NCI-H510A (cell line): ENCODE data around the gene RNF183.
A peak's percentile ranks its signal among the peaks of the same experiment; 100 is the strongest.

Source experiments
- DNase-seq: peaks from one replicate; lab custom pipeline; 2025; lab: John Stamatoyannopoulos, UW

Gene RNF183, protein sequence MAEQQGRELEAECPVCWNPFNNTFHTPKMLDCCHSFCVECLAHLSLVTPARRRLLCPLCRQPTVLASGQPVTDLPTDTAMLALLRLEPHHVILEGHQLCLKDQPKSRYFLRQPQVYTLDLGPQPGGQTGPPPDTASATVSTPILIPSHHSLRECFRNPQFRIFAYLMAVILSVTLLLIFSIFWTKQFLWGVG

GRCh38 chr9:113302792-113303418 is at the start of gene RNF183:
Gene RNF183, minus strand, starts transcription at chr9:113303376. Its CDS starts 5,192 bp downstream, at chr9:113298184.
- DNase-seq: no peak

DNA sequence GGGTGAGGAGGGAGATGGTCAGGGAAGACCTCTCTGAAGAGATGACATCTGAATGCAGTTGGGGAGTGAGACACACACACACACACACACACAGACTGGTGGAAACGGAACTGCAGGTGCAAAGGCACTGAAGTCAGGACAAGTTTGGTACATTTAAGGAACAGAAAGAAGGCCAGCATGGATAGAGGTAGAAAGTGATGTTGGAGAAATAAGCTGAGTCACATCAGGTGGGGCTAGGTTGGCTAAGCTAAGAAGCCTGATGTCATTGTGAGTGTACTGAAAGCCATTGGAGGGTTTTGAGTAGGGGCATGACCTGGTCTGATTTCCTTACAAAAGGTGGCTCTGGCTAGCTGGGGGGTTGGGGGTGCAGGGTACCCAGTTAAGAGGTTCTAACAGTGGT is 49.2 kb upstream of the RNF183 start:
- DNase-seq: no peak

- no peak for DNase-seq
Measured at GRCh38 chr9:113352006-113352405, 48.8 kb upstream of the RNF183 start.

- no peak for DNase-seq
Measured at GRCh38 chr9:113350937-113351336, 47.8 kb upstream of the RNF183 start.

DNA sequence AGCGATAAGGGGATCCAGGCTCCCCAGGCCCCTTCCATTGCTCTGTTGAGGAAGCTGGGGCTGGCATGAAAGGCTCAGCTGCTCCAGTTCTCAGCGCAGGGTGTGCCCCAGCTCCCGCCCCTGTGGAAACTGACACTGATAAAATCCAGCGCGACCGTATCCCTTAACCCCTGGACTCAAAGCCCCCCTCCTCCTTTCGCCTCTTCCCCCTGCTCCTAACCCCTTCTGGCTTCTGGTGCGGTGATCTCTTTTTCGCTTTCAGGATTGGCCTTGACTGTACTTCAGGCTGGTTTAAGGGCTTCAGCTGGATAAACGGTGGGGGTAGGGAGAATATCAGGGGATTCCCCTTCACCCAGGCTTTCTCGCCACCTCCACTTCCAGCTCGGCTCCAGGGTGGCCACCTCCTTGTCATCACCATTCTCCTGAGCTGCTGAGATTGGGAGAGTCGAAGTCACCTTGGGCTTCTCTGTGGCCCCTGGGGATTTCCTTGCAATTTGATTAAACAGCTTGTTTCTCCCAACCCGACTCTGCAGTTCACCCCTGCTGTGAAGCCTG is 47.0 kb upstream of the RNF183 start:
- DNase-seq: no peak

GRCh38 chr9:113349445-113350094 is 46.4 kb upstream of the RNF183 start, which contains the start of gene BSPRY:
Gene BSPRY, plus strand, starts transcription at chr9:113349541. Its CDS starts 39 bp downstream, at chr9:113349580.
- peak; percentile 41 for DNase-seq

DNA sequence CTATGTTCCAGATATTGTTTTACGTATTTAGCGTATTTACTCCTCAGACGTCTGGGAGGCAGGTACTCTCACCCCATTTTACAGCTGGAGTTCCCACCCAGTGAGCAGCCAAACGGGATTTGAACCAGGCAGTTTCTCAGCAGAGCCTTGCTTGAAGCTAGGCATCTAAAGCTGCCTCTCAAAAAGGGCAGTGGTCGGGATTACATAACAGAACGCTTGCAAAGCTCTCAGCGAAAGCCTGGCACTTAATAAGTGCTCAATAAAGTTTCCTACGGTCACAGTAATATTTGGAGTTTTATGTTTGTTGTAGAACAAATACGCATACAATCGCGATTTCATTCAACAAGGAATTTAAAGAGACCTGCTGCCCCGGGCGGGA is 45.9 kb upstream of the RNF183 start:
- no peak for DNase-seq

GRCh38 chr9:113348437-113348836 is 45.3 kb upstream of the RNF183 start:
- no peak for DNase-seq

- no peak for DNase-seq
Measured at GRCh38 chr9:113345671-113346070, 42.5 kb upstream of the RNF183 start.

DNA sequence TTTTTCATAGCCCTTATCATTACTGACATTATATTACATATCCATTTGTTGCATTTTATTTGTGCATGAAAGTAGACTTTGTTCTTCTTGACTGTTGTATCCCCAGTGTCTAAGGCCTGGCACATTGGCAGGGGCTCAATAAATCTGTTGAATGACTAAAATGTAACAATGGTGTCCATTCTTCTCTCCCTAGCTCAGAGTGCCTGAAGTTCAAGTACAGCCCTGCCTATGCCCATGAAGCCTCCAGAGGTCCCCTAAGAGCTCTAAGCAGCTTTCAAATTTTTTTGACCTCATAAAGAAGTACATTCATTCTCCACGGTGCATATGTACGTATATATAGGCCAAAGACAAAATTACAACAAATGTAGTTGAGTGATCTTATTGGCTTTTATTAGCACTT is 42.0 kb upstream of the RNF183 start:
- no peak for DNase-seq

GRCh38 chr9:113343732-113344231 is 40.6 kb upstream of the RNF183 start:
- peak; percentile 88 for DNase-seq

GRCh38 chr9:113341712-113342410 is 38.7 kb upstream of the RNF183 start:
- peak; percentile 56 for DNase-seq

DNA sequence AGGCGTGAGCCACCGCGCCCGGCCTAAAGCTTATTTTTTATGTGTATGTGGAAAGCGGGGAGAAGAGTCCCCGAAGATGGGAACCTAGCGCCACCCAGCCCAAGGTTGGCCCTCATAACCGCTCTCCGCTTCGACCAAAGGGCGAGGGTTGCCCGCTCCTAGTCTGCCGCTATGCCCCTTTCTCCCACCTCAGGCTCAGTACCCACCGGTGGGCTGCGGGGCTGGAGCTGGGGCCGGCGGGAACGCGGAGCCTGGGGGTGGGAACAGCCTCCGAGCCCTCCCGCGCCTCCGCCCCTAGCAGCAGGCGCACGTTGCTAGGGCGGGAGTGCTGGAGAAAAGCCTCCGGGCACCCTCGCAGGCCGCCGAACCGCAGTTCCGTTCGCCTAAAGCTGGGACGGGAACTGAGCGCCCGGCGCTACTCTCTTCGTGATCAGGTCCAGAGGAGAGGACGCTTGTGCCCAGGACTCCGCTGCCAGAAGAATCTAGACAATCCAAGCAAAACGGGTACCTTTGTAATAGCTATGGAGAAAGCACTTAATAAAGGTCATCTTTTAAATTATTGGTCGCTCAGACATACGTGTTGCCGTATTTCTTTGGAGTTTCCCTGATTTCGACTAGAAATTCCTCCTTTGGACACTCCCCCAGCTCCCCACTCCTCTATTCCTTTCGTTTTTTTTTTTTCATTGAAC is 37.0 kb upstream of the RNF183 start, which contains the start of gene WDR31:
TSS of gene WDR31 (minus strand) at position 265 of the 689 bp plus-strand sequence. CDS start 8,253 bp downstream, outside the sequence.
- peak; percentile 78 for DNase-seq

- no peak for DNase-seq
Measured at GRCh38 chr9:113337714-113338113, 34.5 kb upstream of the RNF183 start.

GRCh38 chr9:113331780-113332179 is 28.6 kb upstream of the RNF183 start:
- DNase-seq: no peak

DNA sequence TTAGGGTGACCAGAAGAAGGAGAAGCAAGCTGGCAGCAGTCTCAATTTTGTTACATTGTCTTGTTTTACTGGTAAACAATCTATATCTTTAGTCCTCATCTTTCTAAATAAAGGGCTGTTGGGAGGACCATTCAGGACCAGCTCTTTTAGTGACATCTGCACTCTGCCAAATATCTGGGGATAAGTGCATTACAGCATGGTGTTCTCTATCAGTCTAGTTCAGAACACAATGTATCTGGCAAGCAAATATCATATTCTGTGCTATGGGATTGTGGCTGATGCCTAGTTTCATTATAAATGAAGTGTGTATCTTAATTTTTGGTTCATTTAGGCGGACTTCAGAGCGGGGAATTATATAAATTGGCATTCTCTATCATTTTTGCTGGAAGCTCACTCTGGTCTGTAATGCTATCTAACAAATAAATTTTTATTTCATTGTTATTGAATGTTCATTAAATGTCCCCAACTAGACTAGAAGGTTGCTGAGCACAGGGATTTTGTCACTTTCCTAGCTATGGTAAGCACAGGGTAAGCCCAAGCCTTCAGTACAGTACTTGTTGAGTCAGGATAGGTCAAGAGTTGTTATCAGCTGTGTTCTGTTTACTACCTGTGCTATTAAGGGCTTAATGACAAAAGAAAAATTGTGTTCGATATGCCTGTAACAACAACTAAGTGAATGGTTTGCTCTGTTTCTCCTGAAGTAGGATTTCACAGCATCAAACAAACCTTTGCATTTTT is 25.0 kb upstream of the RNF183 start:
- DNase-seq: no peak

- no peak for DNase-seq
Measured at GRCh38 chr9:113326230-113326629, 23.1 kb upstream of the RNF183 start.

- no peak for DNase-seq
Measured at GRCh38 chr9:113322671-113323070, 19.5 kb upstream of the RNF183 start.

DNA sequence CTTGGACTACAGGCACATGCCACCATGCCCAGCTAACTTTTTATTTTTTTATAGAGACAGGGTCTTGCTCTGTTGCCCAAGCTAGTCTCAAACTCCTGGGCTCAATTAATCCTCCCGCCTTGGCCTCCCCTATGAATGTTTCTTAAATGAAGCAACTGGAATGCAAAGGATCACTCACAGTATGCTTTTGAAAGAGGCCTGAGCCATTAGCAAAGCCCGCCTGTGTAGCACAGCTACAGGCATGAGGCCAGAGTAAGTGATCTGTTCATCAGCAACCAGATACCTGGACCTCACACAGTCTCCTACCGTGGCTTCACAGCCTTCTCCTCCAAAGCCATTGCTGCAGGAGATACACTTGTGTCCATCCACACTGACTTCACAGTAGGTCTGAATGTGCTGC is 16.9 kb upstream of the RNF183 start:
- DNase-seq: no peak

DNA sequence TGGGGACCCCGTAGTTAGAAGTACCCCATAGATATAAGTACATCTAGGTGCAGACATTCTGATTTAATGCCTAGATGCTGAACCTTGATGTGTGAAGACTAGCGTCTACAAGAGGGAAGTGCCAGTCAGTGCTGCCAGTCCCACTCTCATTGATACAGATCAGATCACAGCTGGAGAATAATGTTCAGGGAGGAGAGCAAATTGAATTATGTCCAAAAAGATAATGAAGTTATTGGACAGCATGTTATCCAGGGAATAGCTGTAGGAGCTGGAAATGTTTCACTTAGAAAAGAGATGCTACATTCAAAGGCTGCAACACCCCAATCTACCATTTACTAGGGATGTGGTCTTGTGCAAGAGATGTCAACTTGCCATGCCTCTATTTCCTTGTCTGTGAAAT is 15.9 kb upstream of the RNF183 start:
- DNase-seq: no peak

DNA sequence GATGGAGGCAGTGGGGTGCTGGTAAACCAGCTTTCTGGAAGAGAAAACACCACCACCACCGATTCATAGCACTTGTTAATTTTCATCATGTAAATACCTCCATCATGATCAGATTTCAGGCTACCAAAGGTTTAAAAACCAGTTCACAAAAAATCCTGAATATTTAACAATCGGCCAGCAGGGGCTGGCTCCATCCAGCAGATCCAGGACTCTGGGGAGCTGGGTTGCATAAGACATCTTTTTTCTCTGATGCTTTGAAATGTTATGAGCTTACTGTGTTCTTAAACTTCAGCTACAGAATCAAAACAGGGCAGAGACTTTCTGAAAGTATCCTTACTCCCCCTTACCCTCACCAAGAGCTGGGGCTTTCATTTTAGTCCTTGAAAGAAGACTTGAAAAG is 14.6 kb upstream of the RNF183 start:
- DNase-seq: no peak
